ENCODE results near the gene AKAP8. TPM values are rescaled to one million over a fixed set of nuclear protein-coding genes. Genes with fewer than 3 reads are reported as not detected.

The AKAP8 gene
- total and polyA plus RNA-seq, 9 of the 15 experiments (the other 6 are each of a cell fraction or from before 2014, with no cell fraction given), result 3.4 to 56.5 (median 15.0) TPM

DNA sequence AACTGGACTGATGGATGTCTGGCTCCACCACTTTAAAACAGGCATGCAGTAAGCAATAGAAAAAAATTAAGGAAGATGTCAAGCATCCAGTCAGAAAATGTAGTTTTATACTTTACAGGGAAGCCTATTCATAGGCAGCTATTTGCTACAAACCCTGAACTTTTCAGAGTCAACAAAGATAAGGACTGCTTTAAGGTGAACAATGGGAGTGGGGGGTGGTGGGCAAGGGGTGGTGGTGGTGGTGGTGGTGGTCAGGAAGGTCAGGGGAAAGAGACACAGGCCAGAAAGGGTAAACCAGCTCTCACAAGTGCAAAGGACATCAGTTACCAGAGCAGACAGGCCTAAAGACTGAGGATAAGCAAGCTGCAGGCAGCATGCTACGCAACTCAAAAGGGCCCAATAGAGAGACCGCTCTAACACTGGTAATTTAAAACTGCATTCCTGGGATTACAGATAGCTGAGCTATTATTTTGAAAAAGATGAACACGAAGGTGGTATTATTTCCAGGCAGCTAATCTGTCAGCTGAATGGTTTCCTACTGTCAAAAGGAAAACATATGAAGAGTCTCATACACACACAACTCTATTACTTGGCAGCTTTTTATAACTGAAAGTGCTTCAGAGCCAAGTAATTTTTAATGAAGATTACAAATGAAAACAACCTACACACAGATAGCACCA lies 62.1 kb downstream of the AKAP8 start:
- Histone ChIP-seq H3K36me3 (ENCODE audit: control insufficient read depth, insufficient read depth, low read length) (peaks cover 27% of the 10 kb centered on the region), H3K27ac (ENCODE audit: extremely low read depth, low read depth, low read length) (no peak overlapping the region), H3K9me1 (ENCODE audit: control insufficient read depth, insufficient read depth, low read length) (peaks cover 3% of the 10 kb centered on the region), H3K79me2 (ENCODE audit: control insufficient read depth, insufficient read depth, low read length) (peaks cover 98% of the 10 kb centered on the region), H3K9me3 (replicated peaks; ENCODE audit: control insufficient read depth, insufficient read depth, low read depth, low read length) (no peaks in the 10 kb centered on the region), H2AFZ (ENCODE audit: low read depth, low read length) (no peak overlapping the region), H3K4me1 (replicated peaks in 1 of 2; ENCODE audit: control insufficient read depth in 2 of 2, insufficient read depth in 2 of 2, low read length in 2 of 2) (peaks cover 10 to 12% of the 10 kb centered on the region in 2 experiments; a peak in 4 of 5 replicates), H3K4me2 (ENCODE audit: insufficient read depth, low read length) (no peak overlapping the region), H3K27me3 (ENCODE audit: control insufficient read depth in 2 of 2, insufficient read depth in 2 of 2, low read length in 2 of 2) (no peaks in the 10 kb centered on the region), H3K9ac (ENCODE audit: insufficient read depth in 1 of 2, low read depth in 2 of 2, low read length in 2 of 2) (no peak overlapping the region; a peak in 1 of 4 replicates), H4K20me1 (replicated peaks; ENCODE audit: control insufficient read depth, insufficient read depth, low read length) (peaks cover 82% of the 10 kb centered on the region), H3K4me3 (no peak overlapping the region)
- 72% methylated on average over 3 of the region's 3 CpGs for WGBS (ENCODE audit: insufficient coverage, low coverage, missing lambda C conversion rate)
- TF ChIP-seq TOE1 (IDR thresholded peaks at IDR 0.05; ENCODE audit: borderline replicate concordance) (no peak), TOE1 (CRISPR knock-in tag; IDR thresholded peaks at IDR 0.05; ENCODE audit: borderline replicate concordance, low read depth) (no peak), GABPB2 (CRISPR knock-in tag; conservative IDR thresholded peaks at IDR 0.05) (no peak), ZNF212 (CRISPR knock-in tag; IDR thresholded peaks at IDR 0.05) (no peak), POU5F1 (IDR thresholded peaks at IDR 0.05; ENCODE audit: borderline replicate concordance, low read depth, low read length, partially characterized antibody) (no peak)
- TF ChIP-seq, protein P1, sequence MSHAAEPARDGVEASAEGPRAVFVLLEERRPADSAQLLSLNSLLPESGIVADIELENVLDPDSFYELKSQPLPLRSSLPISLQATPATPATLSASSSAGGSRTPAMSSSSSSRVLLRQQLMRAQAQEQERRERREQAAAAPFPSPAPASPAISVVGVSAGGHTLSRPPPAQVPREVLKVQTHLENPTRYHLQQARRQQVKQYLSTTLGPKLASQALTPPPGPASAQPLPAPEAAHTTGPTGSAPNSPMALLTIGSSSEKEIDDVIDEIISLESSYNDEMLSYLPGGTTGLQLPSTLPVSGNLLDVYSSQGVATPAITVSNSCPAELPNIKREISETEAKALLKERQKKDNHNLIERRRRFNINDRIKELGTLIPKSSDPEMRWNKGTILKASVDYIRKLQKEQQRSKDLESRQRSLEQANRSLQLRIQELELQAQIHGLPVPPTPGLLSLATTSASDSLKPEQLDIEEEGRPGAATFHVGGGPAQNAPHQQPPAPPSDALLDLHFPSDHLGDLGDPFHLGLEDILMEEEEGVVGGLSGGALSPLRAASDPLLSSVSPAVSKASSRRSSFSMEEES (CRISPR knock-in tag; IDR thresholded peaks at IDR 0.05), result no peak
- ATAC-seq (no peak), FAIRE-seq (no peak), DNase-seq (ENCODE audit: extremely low read depth in 1 of 4, low spot score in 3 of 4) (no peak)
- POLR2A ChIA-PET, result interaction anchor here (0.6 to 1.9 kb wide), 15 partner anchors 9 to 451 kb away, joined by 3 to 8 read pairs (median 3); no protein-coding TSS in a partner anchor
- intact Hi-C loops (cut with micrococcal nuclease) (no loop called here), in situ Hi-C loops (cut with MboI) (no loop called here)
- CTCF ChIA-PET (ENCODE audit: low intra/inter-chr PET ratio), result no interaction called here
- no TSS peak for BruUV-seq (replicated peaks)
